22Rv1 (cell line): ENCODE measurements around the gene ZNF385C.

Source experiments
- ZFX ChIP-seq: fragments of 450-650 bp; IDR thresholded peaks from 2 replicates; pipeline ENCODE4 v1.6.1; 2017; ENCODE audit warnings: antibody characterized with exemption, borderline replicate concordance
- TF ChIP-seq, protein P1 (sequence below): fragments of 450-650 bp; IDR thresholded peaks from 2 replicates; pipeline ENCODE4 v1.5.1; 2017; ENCODE audit warnings: mild to moderate bottlenecking

- TF ChIP-seq, protein P1, sequence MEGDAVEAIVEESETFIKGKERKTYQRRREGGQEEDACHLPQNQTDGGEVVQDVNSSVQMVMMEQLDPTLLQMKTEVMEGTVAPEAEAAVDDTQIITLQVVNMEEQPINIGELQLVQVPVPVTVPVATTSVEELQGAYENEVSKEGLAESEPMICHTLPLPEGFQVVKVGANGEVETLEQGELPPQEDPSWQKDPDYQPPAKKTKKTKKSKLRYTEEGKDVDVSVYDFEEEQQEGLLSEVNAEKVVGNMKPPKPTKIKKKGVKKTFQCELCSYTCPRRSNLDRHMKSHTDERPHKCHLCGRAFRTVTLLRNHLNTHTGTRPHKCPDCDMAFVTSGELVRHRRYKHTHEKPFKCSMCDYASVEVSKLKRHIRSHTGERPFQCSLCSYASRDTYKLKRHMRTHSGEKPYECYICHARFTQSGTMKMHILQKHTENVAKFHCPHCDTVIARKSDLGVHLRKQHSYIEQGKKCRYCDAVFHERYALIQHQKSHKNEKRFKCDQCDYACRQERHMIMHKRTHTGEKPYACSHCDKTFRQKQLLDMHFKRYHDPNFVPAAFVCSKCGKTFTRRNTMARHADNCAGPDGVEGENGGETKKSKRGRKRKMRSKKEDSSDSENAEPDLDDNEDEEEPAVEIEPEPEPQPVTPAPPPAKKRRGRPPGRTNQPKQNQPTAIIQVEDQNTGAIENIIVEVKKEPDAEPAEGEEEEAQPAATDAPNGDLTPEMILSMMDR: no peak
- TF ChIP-seq ZFX: no peak
Measured at GRCh38 chr17:42125565-42125964, 27.3 kb upstream of the ZNF385C start.
